HG03571 (cell line): ENCODE data around the gene SLC23A2.
A peak's percentile ranks its signal among the peaks of the same experiment; 100 is the strongest.
"Not testable (repeated sequence)": the region's sequence is repeated elsewhere in the genome, so short reads cannot be mapped to it uniquely, and the experiment has no call there.

Source experiments
- ATAC-seq: cut with Tn5 transposase; IDR thresholded peaks from one replicate; pipeline ENCODE4 v1.9.1; 2021; ENCODE audit not compliant: unreplicated experiment

SLC23A2 gene

GRCh38 chr20:4881006-4881730 is 120.1 kb downstream of the SLC23A2 start:
- no peak for ATAC-seq

- ATAC-seq = no peak
Measured at GRCh38 chr20:4880051-4880450, 121.3 kb downstream of the SLC23A2 start.

DNA sequence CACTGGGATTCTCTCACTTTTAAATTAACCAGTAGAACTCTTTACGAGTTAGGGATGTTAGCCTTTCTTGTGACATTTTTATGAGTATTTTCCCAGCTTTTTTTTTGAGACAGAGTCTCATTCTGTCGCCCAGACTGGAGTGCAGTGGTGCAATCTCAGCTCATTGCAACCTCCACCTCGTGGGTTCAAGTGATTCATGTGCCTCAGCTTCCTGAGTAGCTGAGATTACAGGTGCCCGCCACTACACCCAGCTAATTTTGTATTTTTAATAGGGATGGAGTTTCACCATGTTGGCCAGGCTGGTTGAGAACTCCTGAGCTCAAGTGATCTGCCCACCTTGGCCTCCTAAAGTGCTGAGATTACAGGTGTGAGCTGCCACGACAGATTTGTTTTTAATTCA is 123.2 kb downstream of the SLC23A2 start:
- ATAC-seq = not testable (repeated sequence)

- ATAC-seq = no peak
Measured at GRCh38 chr20:4876731-4877130, 124.6 kb downstream of the SLC23A2 start.

- ATAC-seq = no peak
Measured at GRCh38 chr20:4876301-4876700, 125.0 kb downstream of the SLC23A2 start.

DNA sequence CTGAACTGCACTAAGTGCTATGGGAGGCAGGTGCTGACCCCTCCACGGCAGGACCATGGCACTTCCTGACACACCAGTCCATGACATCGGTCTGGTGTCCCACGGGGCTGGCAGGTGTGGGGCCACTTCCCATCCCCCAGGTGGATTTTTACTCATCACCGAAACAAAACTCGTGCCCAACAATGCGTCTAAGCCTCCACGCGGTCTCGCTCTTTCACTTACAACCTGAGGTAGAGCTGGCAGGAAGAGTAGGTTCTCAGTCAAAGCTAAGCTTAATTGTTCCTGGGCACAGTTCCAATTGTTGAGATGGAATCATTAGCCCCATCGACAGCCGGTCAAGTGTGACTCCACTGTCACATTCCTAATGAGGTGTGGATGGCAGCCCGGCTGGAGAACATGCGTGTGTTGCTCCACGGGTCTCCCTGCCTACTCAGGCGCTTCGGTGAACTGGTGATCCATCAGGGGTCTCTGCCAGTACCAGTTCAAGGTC is 125.7 kb downstream of the SLC23A2 start:
- peak; percentile 69 for ATAC-seq

GRCh38 chr20:4873396-4873795 is 127.9 kb downstream of the SLC23A2 start:
- no peak for ATAC-seq

DNA sequence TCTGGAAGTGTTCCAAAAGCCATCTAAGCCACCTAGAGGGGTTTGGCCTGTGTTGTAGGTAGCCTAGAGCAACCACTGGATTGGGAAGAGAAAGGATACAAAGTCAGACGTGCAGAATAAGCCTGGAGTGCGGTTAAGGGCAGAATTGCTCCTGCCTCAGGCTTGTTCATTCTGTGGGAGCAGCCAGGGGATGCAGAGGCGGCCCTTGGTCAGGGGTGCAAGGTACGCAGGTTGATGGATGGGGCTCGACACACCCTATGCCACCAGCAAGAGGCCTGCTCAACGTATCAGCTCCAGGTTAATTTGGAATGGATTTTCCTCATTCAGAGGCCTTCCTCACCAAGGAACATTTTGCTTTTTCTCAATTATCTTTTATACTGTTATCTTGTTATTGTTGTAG is 129.8 kb downstream of the SLC23A2 start:
- ATAC-seq = no peak

GRCh38 chr20:4870906-4871305 is 130.4 kb downstream of the SLC23A2 start:
- ATAC-seq = no peak

GRCh38 chr20:4869290-4870193 is 131.8 kb downstream of the SLC23A2 start:
- ATAC-seq = no peak

- no peak for ATAC-seq
Measured at GRCh38 chr20:4867051-4867450, 134.3 kb downstream of the SLC23A2 start.

- ATAC-seq = no peak
Measured at GRCh38 chr20:4866429-4866828, 134.9 kb downstream of the SLC23A2 start.

- no peak for ATAC-seq
Measured at GRCh38 chr20:4864311-4864752, 137.0 kb downstream of the SLC23A2 start.

DNA sequence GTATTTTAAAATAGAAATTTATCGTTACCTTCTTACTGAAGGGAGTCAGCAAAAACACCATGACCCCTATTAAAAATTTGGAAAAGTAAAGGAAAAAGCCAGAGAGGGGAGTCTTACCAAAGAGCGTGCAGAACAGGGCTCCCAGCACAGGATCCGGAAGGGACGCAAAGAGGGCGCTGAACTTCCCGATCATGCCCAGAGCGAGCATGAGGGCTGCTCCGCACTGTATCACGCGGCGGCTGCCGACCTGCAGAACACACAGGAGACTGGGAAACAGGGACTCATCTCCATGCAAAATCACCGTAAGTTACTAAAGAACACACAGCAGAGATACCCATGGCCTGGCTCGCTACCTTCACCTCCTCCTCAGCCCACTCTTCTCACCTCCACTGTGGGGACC is 138.6 kb downstream of the SLC23A2 start:
- ATAC-seq = no peak

DNA sequence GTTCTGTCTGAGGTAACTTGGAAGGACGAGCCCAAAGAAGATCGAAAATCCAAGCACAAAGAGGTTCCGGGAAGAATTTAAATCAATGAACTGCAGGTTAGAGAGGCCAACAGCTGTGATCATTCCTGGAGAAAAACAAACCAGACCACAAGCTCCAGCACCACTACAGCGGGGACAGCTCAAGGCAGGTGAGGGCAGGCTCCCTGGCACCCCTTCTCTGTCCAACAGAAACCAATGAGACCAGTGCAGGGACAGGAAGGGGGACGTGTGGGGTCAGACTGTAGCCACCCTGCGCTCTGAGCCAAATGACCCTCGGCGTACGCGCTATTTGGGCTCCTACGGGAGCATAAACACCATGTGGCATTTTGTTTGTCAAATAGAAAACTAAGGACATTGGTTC is 139.3 kb downstream of the SLC23A2 start:
- no peak for ATAC-seq

- ATAC-seq = no peak
Measured at GRCh38 chr20:4858000-4858399, 143.3 kb downstream of the SLC23A2 start.

GRCh38 chr20:4856022-4856755 is 145.1 kb downstream of the SLC23A2 start:
- ATAC-seq = no peak

- no peak for ATAC-seq
Measured at GRCh38 chr20:4855555-4855954, 145.8 kb downstream of the SLC23A2 start.

GRCh38 chr20:4855097-4855496 is 146.2 kb downstream of the SLC23A2 start:
- ATAC-seq = no peak

GRCh38 chr20:4854561-4854901 is 146.8 kb downstream of the SLC23A2 start:
- no peak for ATAC-seq
